Esophagus squamous epithelium (tissue), 4 donors: ENCODE measurements around the gene CXCL17.

Experiments
- POLR2A ChIP-seq, 4 donors: fragments of 450-650 bp; IDR thresholded peaks; one replicate each; pipeline ENCODE4 v1.6.1; 2017; ENCODE audit warnings: antibody characterized with exemption in 4 of 4, mild to moderate bottlenecking in 4 of 4, moderate library complexity in 3 of 4
- TF ChIP-seq, protein P1 (sequence below), 6 experiments: fragments of 450-650 bp in 4 of 6; fragments of 200-600 bp in 2 of 6; sonication (generic) in 2 of 6; IDR thresholded peaks; one replicate each; pipeline ENCODE4 v1.5.1; 2016 to 2019; ENCODE audit warnings: antibody characterized with exemption in 6 of 6, mild to moderate bottlenecking in 4 of 6, moderate library complexity in 4 of 6

DNA sequence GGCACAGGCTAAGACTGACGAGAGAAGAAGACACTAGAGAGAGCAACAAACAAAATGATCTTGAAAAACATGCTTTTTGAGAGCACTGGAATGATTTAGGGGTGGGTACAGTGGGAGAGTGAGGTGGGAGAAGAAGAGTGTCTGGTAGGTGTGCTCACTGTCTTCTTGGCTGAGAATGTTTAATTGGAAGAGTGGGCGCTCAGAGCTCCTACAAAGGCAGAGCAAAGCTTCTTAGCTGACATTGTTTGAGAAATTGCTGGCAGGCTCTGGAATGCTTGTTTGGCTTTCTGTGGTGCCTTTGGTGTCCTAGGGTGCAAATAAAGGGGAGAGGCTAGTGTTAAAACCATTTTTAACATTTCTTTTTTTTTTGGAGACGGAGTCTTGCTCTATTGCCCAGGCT is 14.1 kb downstream of the CXCL17 start:
- TF ChIP-seq POLR2A (IDR thresholded peaks at IDR 0.05): no peak
- TF ChIP-seq, protein P1, sequence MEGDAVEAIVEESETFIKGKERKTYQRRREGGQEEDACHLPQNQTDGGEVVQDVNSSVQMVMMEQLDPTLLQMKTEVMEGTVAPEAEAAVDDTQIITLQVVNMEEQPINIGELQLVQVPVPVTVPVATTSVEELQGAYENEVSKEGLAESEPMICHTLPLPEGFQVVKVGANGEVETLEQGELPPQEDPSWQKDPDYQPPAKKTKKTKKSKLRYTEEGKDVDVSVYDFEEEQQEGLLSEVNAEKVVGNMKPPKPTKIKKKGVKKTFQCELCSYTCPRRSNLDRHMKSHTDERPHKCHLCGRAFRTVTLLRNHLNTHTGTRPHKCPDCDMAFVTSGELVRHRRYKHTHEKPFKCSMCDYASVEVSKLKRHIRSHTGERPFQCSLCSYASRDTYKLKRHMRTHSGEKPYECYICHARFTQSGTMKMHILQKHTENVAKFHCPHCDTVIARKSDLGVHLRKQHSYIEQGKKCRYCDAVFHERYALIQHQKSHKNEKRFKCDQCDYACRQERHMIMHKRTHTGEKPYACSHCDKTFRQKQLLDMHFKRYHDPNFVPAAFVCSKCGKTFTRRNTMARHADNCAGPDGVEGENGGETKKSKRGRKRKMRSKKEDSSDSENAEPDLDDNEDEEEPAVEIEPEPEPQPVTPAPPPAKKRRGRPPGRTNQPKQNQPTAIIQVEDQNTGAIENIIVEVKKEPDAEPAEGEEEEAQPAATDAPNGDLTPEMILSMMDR (IDR thresholded peaks at IDR 0.05): no peak
